Endothelial cell (in vitro differentiated cells): ENCODE measurements around the gene TJP3. TPM values are rescaled to one million over a fixed set of nuclear protein-coding genes. Genes with fewer than 3 reads are reported as not detected.

Experiments used
- DNase-seq: peaks from one replicate; pipeline ENCODE4 v3.0.0; 2021; ENCODE audit warnings: low spot score
- H3K27ac Mint-ChIP-seq: one replicate; pipeline ENCODE4 v1.8.0; 2021; ENCODE audit warnings: mixed read lengths, inconsistent platforms; ENCODE audit not compliant: unreplicated experiment
- H3K27me3 Mint-ChIP-seq: one replicate; pipeline ENCODE4 v1.8.0; 2021; ENCODE audit warnings: mild to moderate bottlenecking, moderate library complexity, mixed read lengths, inconsistent platforms; ENCODE audit not compliant: unreplicated experiment
- H3K36me3 Mint-ChIP-seq: one replicate; pipeline ENCODE4 v1.8.0; 2021; ENCODE audit warnings: mild to moderate bottlenecking, low read depth, mixed read lengths, inconsistent platforms; ENCODE audit not compliant: unreplicated experiment
- H3K4me1 Mint-ChIP-seq: one replicate; pipeline ENCODE4 v1.8.0; 2021; ENCODE audit warnings: mild to moderate bottlenecking, mixed read lengths, inconsistent platforms; ENCODE audit not compliant: unreplicated experiment
- H3K4me3 Mint-ChIP-seq: one replicate; pipeline ENCODE4 v1.8.0; 2021; ENCODE audit warnings: mild to moderate bottlenecking, mixed read lengths, inconsistent platforms; ENCODE audit not compliant: unreplicated experiment
- H3K9me3 Mint-ChIP-seq: one replicate; pipeline ENCODE4 v1.8.0; 2021; ENCODE audit warnings: mixed read lengths, inconsistent platforms; ENCODE audit not compliant: unreplicated experiment
- total RNA-seq: library from RNA; stranded (reverse); fragmentation: NEBNext Ultra II Directional; extraction: Animal tissue kit (Norgen Biotek cat#: 25700); gene quantifications from one replicate; pipeline ENCODE4 v1.2.1, GENCODE V29; 2021; ENCODE audit not compliant: unreplicated experiment
- TF ChIP-seq, protein P1 (sequence below): fragments of 200-600 bp; sonication (generic); IDR thresholded peaks from one replicate; pipeline ENCODE4 v1.5.0; 2021; ENCODE audit warnings: antibody characterized with exemption; ENCODE audit not compliant: unreplicated experiment

The TJP3 gene
- total RNA-seq, 1 donor from 2014 or later: 3.1 TPM

DNA sequence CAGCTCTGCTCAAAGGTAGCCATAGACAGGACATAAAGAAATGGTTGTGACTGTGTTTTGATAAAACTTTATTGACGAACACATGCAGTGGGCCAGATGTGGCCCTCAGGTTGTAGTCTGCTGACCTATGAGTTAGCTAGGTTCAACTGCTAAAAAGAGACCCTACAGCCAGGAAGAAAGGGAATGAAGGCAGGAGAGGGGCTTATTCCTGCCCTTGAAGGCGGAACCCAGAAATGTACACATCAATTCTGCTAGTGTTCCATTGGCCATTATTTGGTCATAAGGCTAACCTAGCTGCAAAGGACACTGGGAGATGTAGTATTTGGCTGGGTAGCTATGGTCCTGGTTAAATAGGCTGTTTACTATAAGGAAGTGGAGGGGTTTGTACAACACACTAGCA lies 35.3 kb downstream of the TJP3 start:
- no peak overlapping the region for H3K27ac Mint-ChIP-seq
- H3K4me1 Mint-ChIP-seq: no peaks in the 10 kb centered on the region
- no peaks in the 10 kb centered on the region for H3K36me3 Mint-ChIP-seq
- peaks cover 1% of the 10 kb centered on the region for H3K27me3 Mint-ChIP-seq
- TF ChIP-seq, protein P1, sequence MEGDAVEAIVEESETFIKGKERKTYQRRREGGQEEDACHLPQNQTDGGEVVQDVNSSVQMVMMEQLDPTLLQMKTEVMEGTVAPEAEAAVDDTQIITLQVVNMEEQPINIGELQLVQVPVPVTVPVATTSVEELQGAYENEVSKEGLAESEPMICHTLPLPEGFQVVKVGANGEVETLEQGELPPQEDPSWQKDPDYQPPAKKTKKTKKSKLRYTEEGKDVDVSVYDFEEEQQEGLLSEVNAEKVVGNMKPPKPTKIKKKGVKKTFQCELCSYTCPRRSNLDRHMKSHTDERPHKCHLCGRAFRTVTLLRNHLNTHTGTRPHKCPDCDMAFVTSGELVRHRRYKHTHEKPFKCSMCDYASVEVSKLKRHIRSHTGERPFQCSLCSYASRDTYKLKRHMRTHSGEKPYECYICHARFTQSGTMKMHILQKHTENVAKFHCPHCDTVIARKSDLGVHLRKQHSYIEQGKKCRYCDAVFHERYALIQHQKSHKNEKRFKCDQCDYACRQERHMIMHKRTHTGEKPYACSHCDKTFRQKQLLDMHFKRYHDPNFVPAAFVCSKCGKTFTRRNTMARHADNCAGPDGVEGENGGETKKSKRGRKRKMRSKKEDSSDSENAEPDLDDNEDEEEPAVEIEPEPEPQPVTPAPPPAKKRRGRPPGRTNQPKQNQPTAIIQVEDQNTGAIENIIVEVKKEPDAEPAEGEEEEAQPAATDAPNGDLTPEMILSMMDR: no peak
- no peak for DNase-seq
- H3K9me3 Mint-ChIP-seq: no peaks in the 10 kb centered on the region
- no peak overlapping the region for H3K4me3 Mint-ChIP-seq

DNA sequence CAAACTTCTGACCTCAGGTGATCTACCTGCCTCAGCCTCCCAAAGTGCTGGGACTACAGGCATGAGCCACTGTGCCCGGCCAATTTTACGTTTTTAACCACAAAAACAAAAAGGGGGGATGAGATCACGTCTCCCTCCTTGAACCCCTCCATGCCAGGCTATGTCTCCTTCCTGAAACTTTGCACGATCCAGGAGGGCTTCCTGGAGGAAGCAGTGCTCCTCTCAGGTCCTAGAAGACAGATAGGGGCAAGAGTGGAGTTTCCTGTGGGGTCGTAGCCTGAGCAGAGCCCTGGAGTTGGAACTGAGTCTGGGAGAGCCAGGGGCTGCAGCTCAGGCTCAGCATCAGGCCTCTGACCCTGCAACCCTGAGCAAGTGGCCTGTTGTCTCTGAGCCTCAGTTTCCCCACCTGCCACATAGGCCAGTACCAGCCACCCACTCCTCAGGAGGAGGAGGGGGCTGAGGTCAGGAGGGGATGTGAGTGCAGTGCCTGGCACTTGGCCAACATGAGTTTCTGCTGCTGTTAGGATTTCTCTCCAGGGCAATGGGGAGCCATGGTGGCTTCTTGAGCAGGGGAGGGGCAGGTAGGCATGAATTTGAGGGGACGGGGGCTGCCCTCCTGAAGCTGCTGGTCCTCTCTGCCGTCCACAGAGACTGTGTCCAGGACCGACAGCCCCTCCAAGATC lies 37.3 kb downstream of the TJP3 start:
- Mint-ChIP-seq H3K4me3 (no peak overlapping the region), H3K9me3 (no peaks in the 10 kb centered on the region), H3K27me3 (peaks cover 1% of the 10 kb centered on the region), H3K4me1 (no peaks in the 10 kb centered on the region), H3K36me3 (no peaks in the 10 kb centered on the region), H3K27ac (no peak overlapping the region)
- no peak for DNase-seq
- TF ChIP-seq, protein P1: no peak

DNA sequence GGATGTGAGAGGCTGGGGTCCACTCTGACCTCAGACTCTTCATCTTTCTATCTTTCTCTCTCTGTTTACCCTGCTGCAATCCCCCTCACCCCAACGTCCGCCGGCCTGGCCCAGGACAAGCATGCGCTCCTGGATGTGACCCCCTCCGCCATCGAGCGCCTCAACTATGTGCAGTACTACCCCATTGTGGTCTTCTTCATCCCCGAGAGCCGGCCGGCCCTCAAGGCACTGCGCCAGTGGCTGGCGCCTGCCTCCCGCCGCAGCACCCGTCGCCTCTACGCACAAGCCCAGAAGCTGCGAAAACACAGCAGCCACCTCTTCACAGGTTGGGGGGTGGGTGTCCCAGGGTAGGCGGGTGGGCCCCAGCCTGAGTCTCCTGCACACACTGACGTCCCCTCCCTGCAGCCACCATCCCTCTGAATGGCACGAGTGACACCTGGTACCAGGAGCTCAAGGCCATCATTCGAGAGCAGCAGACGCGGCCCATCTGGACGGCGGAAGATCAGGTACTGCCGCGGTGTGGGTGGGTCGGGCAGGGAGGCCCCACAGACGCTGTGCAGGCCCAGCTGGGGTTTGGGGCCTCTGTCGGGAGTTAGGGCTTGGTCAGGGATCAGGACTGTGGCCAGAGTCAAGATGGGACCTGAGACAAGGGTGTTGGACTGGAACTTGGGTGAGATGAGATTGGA lies 38.3 kb downstream of the TJP3 start:
- Mint-ChIP-seq H3K27ac (no peak overlapping the region), H3K4me1 (no peaks in the 10 kb centered on the region), H3K36me3 (no peaks in the 10 kb centered on the region), H3K4me3 (no peak overlapping the region), H3K9me3 (no peaks in the 10 kb centered on the region), H3K27me3 (peaks cover 1% of the 10 kb centered on the region)
- TF ChIP-seq, protein P1: no peak
- no peak for DNase-seq

DNA sequence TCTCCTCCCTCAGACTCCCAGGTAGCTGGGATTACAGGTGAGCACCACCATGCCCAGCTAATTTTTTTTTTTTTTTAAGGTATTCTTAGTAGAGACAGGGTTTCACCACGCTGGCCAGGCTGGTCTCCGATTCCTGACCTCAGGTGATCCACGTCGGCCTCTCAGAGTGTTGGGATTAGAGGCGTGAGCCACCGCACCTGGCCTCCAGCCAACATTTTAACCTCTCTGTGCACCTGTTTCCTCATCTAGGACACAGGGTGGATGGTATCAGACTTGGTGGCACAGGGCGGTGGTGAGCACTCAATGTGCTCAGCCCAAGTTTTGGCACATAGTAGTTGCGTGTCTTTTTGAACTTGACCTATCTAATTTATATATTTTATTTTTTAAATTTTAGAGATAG lies 40.8 kb downstream of the TJP3 start:
- no peak overlapping the region for H3K4me3 Mint-ChIP-seq
- no peak for DNase-seq
- H3K4me1 Mint-ChIP-seq: no peaks in the 10 kb centered on the region
- no peaks in the 10 kb centered on the region for H3K27me3 Mint-ChIP-seq
- H3K9me3 Mint-ChIP-seq: no peaks in the 10 kb centered on the region
- TF ChIP-seq, protein P1: no peak
- H3K27ac Mint-ChIP-seq: no peak overlapping the region
- H3K36me3 Mint-ChIP-seq: no peaks in the 10 kb centered on the region

DNA sequence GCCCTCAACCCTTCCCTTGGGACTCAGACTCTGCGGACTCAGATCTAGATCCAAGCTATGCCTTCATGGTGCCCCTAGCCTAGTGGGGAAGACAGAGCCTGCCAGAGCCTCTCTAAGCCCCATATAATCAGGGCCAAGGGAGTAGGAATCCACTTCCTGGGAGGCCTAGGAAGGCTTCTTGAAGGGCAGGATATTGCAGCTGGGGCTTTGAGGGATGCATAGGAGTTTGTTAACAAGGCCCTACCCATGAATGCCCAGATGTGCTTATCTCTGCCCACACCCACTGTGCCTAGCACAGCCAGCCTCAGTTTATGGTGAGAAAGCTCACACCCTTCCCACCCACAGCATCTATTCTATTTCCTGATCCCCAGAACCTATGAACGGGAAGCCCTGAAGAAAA lies 42.0 kb downstream of the TJP3 start:
- Mint-ChIP-seq H3K27ac (no peak overlapping the region), H3K4me1 (no peaks in the 10 kb centered on the region), H3K27me3 (no peaks in the 10 kb centered on the region), H3K36me3 (peaks cover 6% of the 10 kb centered on the region), H3K4me3 (no peak overlapping the region), H3K9me3 (no peaks in the 10 kb centered on the region)
- TF ChIP-seq, protein P1: no peak
- no peak for DNase-seq
